ENCODE results near the gene FXYD4.

DNA sequence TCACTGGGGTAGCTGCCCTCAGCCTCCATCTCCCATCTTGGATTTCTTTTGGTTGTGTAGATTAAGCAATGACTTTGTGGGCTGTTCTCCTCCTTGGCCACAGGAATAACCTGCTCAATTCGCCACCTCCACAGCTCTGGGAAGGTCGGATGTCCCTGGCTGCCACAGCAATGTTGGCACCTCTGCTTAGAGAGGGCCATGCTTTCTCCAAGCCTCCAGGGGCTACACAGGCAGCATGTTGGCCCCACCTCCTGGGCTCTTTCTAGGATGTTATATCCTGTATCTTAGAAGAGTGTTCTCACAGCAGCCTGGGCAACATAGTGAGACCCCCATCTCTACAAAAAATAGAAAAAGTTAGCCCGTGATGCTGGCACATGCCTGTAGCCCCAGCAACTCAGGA is 35.4 kb upstream of the FXYD4 start:
- TF ChIP-seq, protein P1, sequence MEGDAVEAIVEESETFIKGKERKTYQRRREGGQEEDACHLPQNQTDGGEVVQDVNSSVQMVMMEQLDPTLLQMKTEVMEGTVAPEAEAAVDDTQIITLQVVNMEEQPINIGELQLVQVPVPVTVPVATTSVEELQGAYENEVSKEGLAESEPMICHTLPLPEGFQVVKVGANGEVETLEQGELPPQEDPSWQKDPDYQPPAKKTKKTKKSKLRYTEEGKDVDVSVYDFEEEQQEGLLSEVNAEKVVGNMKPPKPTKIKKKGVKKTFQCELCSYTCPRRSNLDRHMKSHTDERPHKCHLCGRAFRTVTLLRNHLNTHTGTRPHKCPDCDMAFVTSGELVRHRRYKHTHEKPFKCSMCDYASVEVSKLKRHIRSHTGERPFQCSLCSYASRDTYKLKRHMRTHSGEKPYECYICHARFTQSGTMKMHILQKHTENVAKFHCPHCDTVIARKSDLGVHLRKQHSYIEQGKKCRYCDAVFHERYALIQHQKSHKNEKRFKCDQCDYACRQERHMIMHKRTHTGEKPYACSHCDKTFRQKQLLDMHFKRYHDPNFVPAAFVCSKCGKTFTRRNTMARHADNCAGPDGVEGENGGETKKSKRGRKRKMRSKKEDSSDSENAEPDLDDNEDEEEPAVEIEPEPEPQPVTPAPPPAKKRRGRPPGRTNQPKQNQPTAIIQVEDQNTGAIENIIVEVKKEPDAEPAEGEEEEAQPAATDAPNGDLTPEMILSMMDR (optimal IDR thresholded peaks at IDR 0.05 in 1 of 3, IDR thresholded peaks at IDR 0.05 in 1 of 3, conservative IDR thresholded peaks at IDR 0.05 in 1 of 3; ENCODE audit: extremely low read depth in 1 of 3, insufficient read depth in 2 of 3, low read length in 3 of 3) = no peak
- TF ChIP-seq EZH2 (IDR thresholded peaks at IDR 0.05; ENCODE audit: low read length) = no peak
